HepG2 (cell line): ENCODE results near the gene ALDH3A1. TPM values are rescaled to one million over a fixed set of nuclear protein-coding genes. Genes with fewer than 3 reads are reported as not detected.

Source experiments
- ATAC-seq: fragments of 200-7000 bp; cut with Tn5 transposase; 3 replicates; pipeline ENCODE4 v1.9.1; 2020; ENCODE audit warnings: mild to moderate bottlenecking, moderate library complexity
- BruUV-seq: library from RNA; stranded (reverse); fragments of 400-500 nt; replicated peaks from 2 replicates; lab custom pipeline; 2021; lab: Mats Ljungman, UMichigan
- CTCF ChIA-PET: fragments of 300-600 bp; formaldehyde crosslinking; extraction: SDS; loops from one replicate; lab custom pipeline; 2021; ENCODE audit warnings: low total read pairs, inconsistent platforms, low intra/inter-chr PET ratio; lab: Yijun Ruan, JAX
- POLR2A ChIA-PET: fragments of 350-600 bp; sonication (Branson Sonifier 250); formaldehyde crosslinking; loops from one replicate; lab custom pipeline; 2020; ENCODE audit warnings: antibody characterized with exemption, inconsistent platforms; lab: Yijun Ruan, JAX
- DNase-seq: peaks from one replicate; pipeline ENCODE4 v3.0.0-alpha.2; 2015; ENCODE audit warnings: low spot score
- FAIRE-seq: peaks from 3 replicates; lab custom pipeline; 2011; peaks lifted over from hg19 to GRCh38; lab: Jason Lieb, UNC
- H2AFZ ChIP-seq: one replicate; pipeline ENCODE4 v1.6.1; 2011; ENCODE audit warnings: low read length, inconsistent platforms
- H3K27ac ChIP-seq: fragments of 300-600 bp; 3 replicates; pipeline ENCODE4 v1.8.0; 2011; ENCODE audit warnings: mixed run types, mild to moderate bottlenecking, mixed read lengths, low read length, inconsistent platforms; ENCODE audit not compliant: insufficient read depth; ENCODE audit errors: extremely low read length
- H3K27me3 ChIP-seq, 2 experiments: fragments of 200-600 bp in 1 of 2; 2 replicates in 1 of 2; 3 replicates in 1 of 2; pipeline versions ENCODE4 v1.6.0 to v1.8.0; 2011; ENCODE audit warnings: low read length in 2 of 2, mild to moderate bottlenecking in 2 of 2, moderate library complexity in 2 of 2, inconsistent platforms in 1 of 2; ENCODE audit not compliant: insufficient read depth in 2 of 2, control insufficient read depth in 1 of 2
- H3K36me3 ChIP-seq, 2 experiments: fragments of 200-600 bp in 1 of 2; replicated peaks in 1 of 2; 2 replicates in 1 of 2; 3 replicates in 1 of 2; pipeline versions ENCODE4 v1.5.1 to v1.8.0; 2011; ENCODE audit warnings: low read length in 2 of 2, inconsistent platforms in 1 of 2; ENCODE audit not compliant: insufficient read depth in 2 of 2, control insufficient read depth in 1 of 2
- H3K4me1 ChIP-seq: 2 replicates; pipeline ENCODE4 v1.5.1; 2012; ENCODE audit warnings: low read length, inconsistent platforms; ENCODE audit not compliant: insufficient read depth
- H3K4me2 ChIP-seq: 2 replicates; pipeline ENCODE4 v1.6.0; 2011; ENCODE audit warnings: low read depth, low read length, inconsistent platforms
- H3K4me3 ChIP-seq, 3 experiments: fragments of 200-600 bp in 1 of 3; sonication (generic), shearing (Covaris generic) in 1 of 3; replicated peaks in 1 of 3; 2 replicates each; pipeline ENCODE4 v1.5.1; 2011 to 2016; ENCODE audit warnings: low read length in 3 of 3, inconsistent platforms in 2 of 3, low read depth in 2 of 3, mild to moderate bottlenecking in 2 of 3, control low read depth in 1 of 3, mixed read lengths in 1 of 3; ENCODE audit not compliant: insufficient read depth in 1 of 3
- H3K79me2 ChIP-seq: one replicate; pipeline ENCODE4 v1.6.1; 2011; ENCODE audit warnings: low read length, inconsistent platforms; ENCODE audit not compliant: insufficient read depth
- H3K9ac ChIP-seq: 2 replicates; pipeline ENCODE4 v1.6.0; 2011; ENCODE audit warnings: mild to moderate bottlenecking, low read depth, low read length, inconsistent platforms; ENCODE audit not compliant: insufficient read depth
- H3K9me3 ChIP-seq: 2 replicates; pipeline ENCODE4 v1.5.1; 2012; ENCODE audit warnings: mild to moderate bottlenecking, low read length
- H4K20me1 ChIP-seq: 2 replicates; pipeline ENCODE4 v1.6.0; 2011; ENCODE audit warnings: inconsistent platforms, mild to moderate bottlenecking, low read length, moderate library complexity; ENCODE audit not compliant: insufficient read depth
- ARID3A ChIP-seq: IDR thresholded peaks from 2 replicates; pipeline ENCODE4 v1.6.1; 2012; ENCODE audit warnings: low read depth, low read length, improper control_type of control experiment
- ARNTL ChIP-seq: sonication (generic); formaldehyde crosslinking; IDR thresholded peaks from 2 replicates; pipeline ENCODE4 v1.4.0; 2020; ENCODE audit warnings: mild to moderate bottlenecking, missing genetic modification reagents
- MTF1 ChIP-seq: sonication (generic); formaldehyde crosslinking; IDR thresholded peaks from 2 replicates; pipeline ENCODE4 v1.5.0; 2020; ENCODE audit warnings: missing genetic modification reagents
- PLRG1 ChIP-seq: fragments of 450-650 bp; conservative IDR thresholded peaks from 2 replicates; pipeline ENCODE4 v1.6.1; 2016
- POGZ ChIP-seq: sonication (generic); formaldehyde crosslinking; IDR thresholded peaks from 2 replicates; pipeline ENCODE4 v1.4.0; 2020; ENCODE audit warnings: mild to moderate bottlenecking, missing genetic modification reagents
- PRDM10 ChIP-seq: sonication (generic); formaldehyde crosslinking; IDR thresholded peaks from 2 replicates; pipeline ENCODE4 v1.4.0; 2020; ENCODE audit warnings: low read depth, missing genetic modification reagents
- SMAD9 ChIP-seq: sonication (generic); formaldehyde crosslinking; IDR thresholded peaks from 2 replicates; pipeline ENCODE4 v1.5.1; 2020; ENCODE audit warnings: mild to moderate bottlenecking, missing genetic modification reagents
- SP2 ChIP-seq: sonication (generic); formaldehyde crosslinking; IDR thresholded peaks from 2 replicates; pipeline ENCODE4 v1.5.1; 2020; ENCODE audit warnings: mild to moderate bottlenecking, missing genetic modification reagents
- ZMAT3 ChIP-seq: sonication (generic); formaldehyde crosslinking; conservative IDR thresholded peaks from 2 replicates; pipeline ENCODE4 v1.7.0; 2021; ENCODE audit warnings: missing genetic modification reagents
- ZNF441 ChIP-seq: sonication (generic); formaldehyde crosslinking; IDR thresholded peaks from 2 replicates; pipeline ENCODE4 v1.7.0; 2021; ENCODE audit warnings: missing genetic modification reagents, borderline replicate concordance
- ZNF468 ChIP-seq: sonication (generic); formaldehyde crosslinking; IDR thresholded peaks from 2 replicates; pipeline ENCODE4 v1.8.0; 2022; ENCODE audit warnings: mild to moderate bottlenecking, moderate library complexity, missing genetic modification reagents
- ZNF556 ChIP-seq: sonication (generic); formaldehyde crosslinking; IDR thresholded peaks from 2 replicates; pipeline ENCODE4 v1.4.0; 2020; ENCODE audit warnings: mild to moderate bottlenecking, missing genetic modification reagents, borderline replicate concordance
- ZNF562 ChIP-seq: sonication (generic); formaldehyde crosslinking; IDR thresholded peaks from 2 replicates; pipeline ENCODE4 v1.8.0; 2022; ENCODE audit warnings: missing genetic modification reagents, borderline replicate concordance
- WGBS: methylation state at CpG from one replicate; pipeline ENCODE4 v1.1.6; 2017; ENCODE audit warnings: low lambda C conversion rate; 5-methylcytosine and 5-hydroxymethylcytosine counted together
- in situ Hi-C: cut with HindIII; loops from 2 replicates; pipeline ENCODE4 v1.10.0; 2017; ENCODE audit warnings: low pct_unique_long_range_greater_than_20kb; ENCODE audit not compliant: extremely low pct_ligation_motif_present
- intact Hi-C: fragments of 100-400 bp; cut with micrococcal nuclease; formaldehyde crosslinking; loops from one replicate; pipeline ENCODE4 v1.10.0; 2022; ENCODE audit not compliant: unreplicated experiment
- polyA plus RNA-seq, 8 experiments: library from polyadenylated mRNA; depleted of rRNA in 3 of 8; stranded (reverse) in 7 of 8; unstranded in 1 of 8; fragments of >200 nt; fragmentation: Illumina TruSeq in 4 of 8; extraction: Trizol in 4 of 8; gene quantifications; 2 replicates each; pipeline versions ENCODE4 v1.2.1 to v1.2.3, GENCODE V29; 2011 to 2016; ENCODE audit warnings: low read depth in 4 of 8, missing spikeins in 1 of 8, mixed read lengths in 1 of 8; ENCODE audit not compliant: insufficient read depth in 1 of 8
- total RNA-seq, 5 experiments: library from RNA; depleted of rRNA; stranded (reverse); fragments of >200 nt; fragmentation: Illumina TruSeq; extraction: Trizol; gene quantifications; 2 replicates each; pipeline ENCODE4 v1.2.3, GENCODE V29; 2016; ENCODE audit warnings: low read depth in 1 of 5

ALDH3A1 gene
- total and polyA plus RNA-seq, 2 of the 13 experiments (the other 11 are each of a cell fraction or from before 2014, with no cell fraction given): 0.07 to 0.62 TPM

GRCh38 chr17:19724501-19725420 is 23.3 kb downstream of the ALDH3A1 start:
- Histone ChIP-seq H3K4me1 (peaks cover 54% of the 10 kb centered on the region), H3K27ac (no peak overlapping the region), H3K9ac (no peak overlapping the region), H3K79me2 (no peaks in the 10 kb centered on the region), H3K36me3 (no peaks in the 10 kb centered on the region), H4K20me1 (no peaks in the 10 kb centered on the region), H2AFZ (no peak overlapping the region), H3K27me3 (no peaks in the 10 kb centered on the region), H3K4me3 (no peak overlapping the region), H3K9me3 (no peaks in the 10 kb centered on the region), H3K4me2 (no peak overlapping the region)
- intact Hi-C loops: loop anchor here (10.0 kb wide), 1 partner anchor 80 kb away; the partner anchor contains the start of gene ALDH3A2
- no peak for FAIRE-seq
- DNase-seq: no peak
- TF ChIP-seq ZNF556 (CRISPR knock-in tag) (no peak), POGZ (CRISPR knock-in tag) (no peak), ZNF441 (CRISPR knock-in tag) (no peak), ARNTL (CRISPR knock-in tag) (no peak), ZNF468 (CRISPR knock-in tag) (no peak), PLRG1 (no peak), SMAD9 (CRISPR knock-in tag) (no peak), ARID3A (no peak), SP2 (CRISPR knock-in tag) (no peak), MTF1 (CRISPR knock-in tag) (no peak), ZNF562 (no peak), PRDM10 (CRISPR knock-in tag) (no peak), ZMAT3 (CRISPR knock-in tag) (no peak)
- CTCF ChIA-PET: no interaction called here
- ATAC-seq: no peak
- POLR2A ChIA-PET: no interaction called here
- in situ Hi-C loops: loop anchor here (25.0 kb wide), 1 partner anchor 212 kb away; no protein-coding TSS in a partner anchor
- BruUV-seq: no TSS peak
- 90% methylated on average over 35 of the region's 55 CpGs for WGBS
